GM19328 (cell line): ENCODE measurements around the gene MAPRE3.
"Not testable (repeated sequence)": the region's sequence is repeated elsewhere in the genome, so short reads cannot be mapped to it uniquely, and the experiment has no call there.

ENCODE experiments used
- ATAC-seq: cut with Tn5 transposase; IDR thresholded peaks from one replicate; pipeline ENCODE4 v1.9.1; 2021; ENCODE audit warnings: mild to moderate bottlenecking, moderate library complexity; ENCODE audit not compliant: unreplicated experiment

Gene MAPRE3

DNA sequence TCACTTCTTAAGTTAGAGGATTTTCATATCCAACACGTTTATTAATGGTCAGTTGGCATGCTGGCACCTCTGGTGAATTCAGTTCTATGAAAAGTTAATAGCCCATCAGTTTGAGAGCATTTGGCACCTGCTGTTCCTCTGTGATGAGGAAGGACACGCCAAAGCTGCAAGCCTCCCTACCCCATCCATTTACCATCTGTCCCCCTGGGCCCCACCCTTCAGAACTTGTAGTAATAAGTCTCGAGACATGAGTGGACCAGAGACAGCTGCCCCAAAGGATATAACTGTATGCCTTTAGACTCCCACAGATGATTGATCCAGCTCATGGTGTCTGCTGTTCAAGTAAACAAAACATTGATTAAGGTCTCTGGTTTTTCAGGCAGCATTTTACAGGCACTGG, 94.7 kb downstream of the MAPRE3 start:
- ATAC-seq = no peak

GRCh38 chr2:27067385-27067784, 96.9 kb downstream of the MAPRE3 start:
- no peak for ATAC-seq

GRCh38 chr2:27069436-27069835, 99.0 kb downstream of the MAPRE3 start:
- ATAC-seq = no peak

GRCh38 chr2:27069961-27070618, 99.7 kb downstream of the MAPRE3 start:
- no peak for ATAC-seq

DNA sequence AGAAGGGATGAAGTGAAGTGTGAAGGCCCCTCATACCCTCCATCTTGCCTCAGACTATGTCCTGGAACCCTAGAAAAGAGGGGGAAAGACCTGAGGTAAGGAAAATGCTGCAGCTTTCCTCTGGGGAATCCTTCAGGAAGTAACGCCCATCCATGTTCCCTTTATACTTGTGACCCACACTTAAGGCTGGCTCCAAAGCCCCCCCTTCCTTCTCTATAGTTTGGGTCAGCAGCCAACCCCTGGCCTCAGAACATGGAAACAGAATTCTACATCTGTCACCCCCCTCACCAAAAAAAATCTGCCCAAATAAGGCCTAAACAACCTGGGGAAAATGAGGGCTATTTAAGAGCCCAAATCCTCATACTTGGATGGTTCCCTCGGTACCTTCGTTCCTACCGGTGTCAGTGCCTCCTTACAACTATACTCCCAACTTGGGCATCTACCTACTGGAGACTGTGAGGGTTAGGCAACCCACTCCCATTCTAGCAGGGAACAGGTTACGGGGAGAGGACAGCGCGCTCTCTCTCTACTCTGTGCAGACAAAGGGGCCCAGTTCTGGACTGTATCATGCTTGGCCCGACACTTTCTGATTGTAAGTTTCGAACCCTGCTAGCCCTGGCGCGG, 100.3 kb downstream of the MAPRE3 start:
- no peak for ATAC-seq

DNA sequence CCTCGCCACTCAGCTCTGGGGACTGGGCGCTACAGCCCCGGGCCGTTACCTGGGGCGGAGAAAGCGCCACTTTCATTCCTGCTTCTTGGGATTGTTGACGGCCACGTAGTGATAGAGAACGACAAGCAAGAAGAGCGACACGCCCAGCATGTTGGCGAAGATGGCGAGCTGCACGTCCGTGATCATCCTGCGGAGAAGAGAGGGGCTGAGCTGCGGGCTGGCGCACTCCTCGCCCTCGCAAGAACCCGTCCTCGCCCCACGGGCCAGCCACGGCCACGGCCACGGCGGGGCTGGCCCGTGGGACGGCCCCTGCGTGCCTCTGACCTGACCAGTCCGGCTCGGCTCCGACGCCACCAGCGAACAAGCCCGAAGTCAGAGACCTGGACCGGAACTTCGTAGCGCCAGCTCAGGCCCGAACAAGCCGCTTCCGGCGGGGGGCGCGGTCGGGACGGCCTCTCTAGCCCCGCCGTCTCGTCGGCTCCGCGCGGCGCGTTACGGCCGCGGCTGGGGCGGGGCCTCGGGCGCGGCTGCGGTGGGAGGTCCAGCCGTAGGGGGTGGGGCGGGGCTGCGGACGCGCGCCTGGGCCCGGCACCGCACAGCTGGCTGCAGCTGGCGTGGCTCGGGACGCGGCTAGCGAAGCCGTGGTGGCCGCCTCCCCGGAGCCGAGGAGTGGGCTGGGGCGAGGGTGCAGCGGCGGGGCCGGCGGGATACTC, 101.0 kb downstream of the MAPRE3 start, which contains the start of gene OST4:
TSS of gene OST4 (minus strand) at position 378 of the 713 bp plus-strand sequence.
- ATAC-seq = peak; percentile 85

- no peak for ATAC-seq
These were observed 101.8 kb downstream of the MAPRE3 start for GRCh38 chr2:27071990-27072830.

GRCh38 chr2:27072920-27073319, 102.5 kb downstream of the MAPRE3 start:
- ATAC-seq = no peak

- ATAC-seq = no peak
These were observed 103.3 kb downstream of the MAPRE3 start for GRCh38 chr2:27073782-27074181.

GRCh38 chr2:27074738-27075565, 104.5 kb downstream of the MAPRE3 start:
- ATAC-seq = no peak

DNA sequence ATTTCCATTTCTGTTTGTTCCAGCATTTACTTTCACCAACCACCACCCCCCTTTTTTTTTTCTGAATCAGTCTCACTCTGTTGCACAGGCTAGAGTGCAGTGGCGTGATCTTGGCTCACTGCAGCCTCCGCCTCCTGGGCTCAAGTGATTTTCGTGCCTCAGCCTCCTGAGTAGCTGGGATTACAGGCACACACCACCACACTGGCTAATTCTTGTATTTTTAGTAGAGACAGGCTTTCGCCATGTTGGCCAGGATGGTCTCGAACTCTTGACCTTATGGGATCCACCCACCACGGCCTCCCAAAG, 105.1 kb downstream of the MAPRE3 start:
- not testable (repeated sequence) for ATAC-seq

- ATAC-seq = no peak
These were observed 105.9 kb downstream of the MAPRE3 start for GRCh38 chr2:27076323-27076722.
